GM20000 (cell line): ENCODE data around the gene ANO2.

Source experiments
- DNase-seq: peaks from one replicate; pipeline ENCODE4 v3.0.0; 2012; ENCODE audit warnings: low spot score
- TF ChIP-seq, protein P1 (sequence below): IDR thresholded peaks from 2 replicates; pipeline ENCODE4 v1.5.1; 2012; ENCODE audit warnings: mild to moderate bottlenecking, control low read depth; ENCODE audit errors: extremely low read depth, missing control alignments

The ANO2 gene

DNA sequence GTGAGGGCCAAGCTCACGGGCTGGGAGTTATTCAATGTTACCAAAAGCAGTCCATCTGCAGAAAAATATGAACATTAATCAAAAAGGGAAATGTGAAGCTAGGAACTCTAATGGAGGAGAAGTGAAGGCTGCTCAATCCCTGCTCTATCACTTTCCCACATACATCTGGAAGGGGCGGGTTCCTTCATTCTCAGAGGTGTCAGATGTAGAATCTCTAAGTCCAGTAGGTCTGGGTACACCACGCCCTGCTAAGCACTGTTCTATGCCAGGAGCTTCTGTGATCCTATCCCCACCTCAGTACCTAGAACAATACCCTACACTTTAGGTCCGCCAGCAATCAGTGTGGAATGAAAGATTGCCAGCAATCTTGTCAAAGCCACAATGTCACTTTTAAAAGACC, 37.0 kb upstream of the ANO2 start:
- TF ChIP-seq, protein P1, sequence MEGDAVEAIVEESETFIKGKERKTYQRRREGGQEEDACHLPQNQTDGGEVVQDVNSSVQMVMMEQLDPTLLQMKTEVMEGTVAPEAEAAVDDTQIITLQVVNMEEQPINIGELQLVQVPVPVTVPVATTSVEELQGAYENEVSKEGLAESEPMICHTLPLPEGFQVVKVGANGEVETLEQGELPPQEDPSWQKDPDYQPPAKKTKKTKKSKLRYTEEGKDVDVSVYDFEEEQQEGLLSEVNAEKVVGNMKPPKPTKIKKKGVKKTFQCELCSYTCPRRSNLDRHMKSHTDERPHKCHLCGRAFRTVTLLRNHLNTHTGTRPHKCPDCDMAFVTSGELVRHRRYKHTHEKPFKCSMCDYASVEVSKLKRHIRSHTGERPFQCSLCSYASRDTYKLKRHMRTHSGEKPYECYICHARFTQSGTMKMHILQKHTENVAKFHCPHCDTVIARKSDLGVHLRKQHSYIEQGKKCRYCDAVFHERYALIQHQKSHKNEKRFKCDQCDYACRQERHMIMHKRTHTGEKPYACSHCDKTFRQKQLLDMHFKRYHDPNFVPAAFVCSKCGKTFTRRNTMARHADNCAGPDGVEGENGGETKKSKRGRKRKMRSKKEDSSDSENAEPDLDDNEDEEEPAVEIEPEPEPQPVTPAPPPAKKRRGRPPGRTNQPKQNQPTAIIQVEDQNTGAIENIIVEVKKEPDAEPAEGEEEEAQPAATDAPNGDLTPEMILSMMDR = no peak
- DNase-seq = no peak

DNA sequence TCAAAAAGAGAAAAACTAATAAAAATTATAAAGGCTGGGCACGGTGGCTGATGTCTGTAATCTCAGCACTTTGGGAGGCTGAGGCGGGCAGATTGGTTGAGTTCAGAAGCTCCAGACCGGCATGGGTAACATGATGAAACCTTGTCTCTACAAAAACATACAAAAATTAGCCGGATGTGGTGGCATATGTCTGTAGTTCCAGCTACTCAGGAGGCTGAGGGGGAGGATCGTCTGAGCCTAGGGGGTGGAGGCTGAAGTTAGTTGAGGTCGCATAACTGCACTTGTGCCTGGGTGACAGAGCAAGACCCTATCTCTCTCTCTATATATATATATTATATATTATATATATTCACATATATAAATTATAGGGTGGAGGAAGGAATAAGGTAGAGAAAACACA, 32.5 kb upstream of the ANO2 start:
- TF ChIP-seq, protein P1 = no peak
- no peak for DNase-seq

DNA sequence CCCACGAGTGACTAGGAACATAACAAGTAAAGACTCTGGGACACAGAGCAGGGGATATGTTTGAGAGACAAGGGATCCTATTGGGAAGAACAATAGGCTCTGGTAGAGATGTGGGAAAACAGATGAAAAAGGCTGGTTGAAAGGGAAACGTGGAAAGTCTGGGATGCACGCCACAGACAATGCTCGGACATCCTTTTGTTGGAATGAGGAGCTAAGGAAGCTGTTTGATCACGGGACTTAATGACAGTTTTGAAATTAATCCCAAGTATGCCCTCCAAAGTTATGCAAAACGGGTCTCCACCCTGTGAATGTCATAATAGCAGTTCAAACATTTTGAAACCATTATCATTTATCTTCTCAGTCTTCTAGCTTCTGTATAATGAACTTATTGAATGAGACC, 31.7 kb upstream of the ANO2 start:
- TF ChIP-seq, protein P1 = no peak
- DNase-seq = no peak

DNA sequence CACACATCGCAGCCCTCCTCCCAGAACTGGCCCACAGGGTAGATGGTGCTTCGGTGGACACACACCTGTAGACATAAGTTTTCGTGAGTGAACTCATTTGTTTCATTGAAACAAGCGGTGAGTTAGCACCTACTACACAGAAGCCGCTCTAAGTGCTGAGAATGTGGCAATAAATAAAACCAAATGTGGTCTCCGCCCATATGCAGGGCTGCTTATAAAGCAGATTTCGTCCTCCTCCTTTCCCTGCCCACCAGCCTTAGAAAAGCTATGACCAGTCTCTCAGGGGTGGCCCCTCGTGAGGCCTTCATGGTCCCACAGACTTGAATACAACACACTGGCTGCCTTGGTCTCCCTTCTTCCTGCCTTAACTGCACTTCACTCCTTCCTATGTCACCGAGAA, 31.1 kb upstream of the ANO2 start:
- DNase-seq = no peak

DNA sequence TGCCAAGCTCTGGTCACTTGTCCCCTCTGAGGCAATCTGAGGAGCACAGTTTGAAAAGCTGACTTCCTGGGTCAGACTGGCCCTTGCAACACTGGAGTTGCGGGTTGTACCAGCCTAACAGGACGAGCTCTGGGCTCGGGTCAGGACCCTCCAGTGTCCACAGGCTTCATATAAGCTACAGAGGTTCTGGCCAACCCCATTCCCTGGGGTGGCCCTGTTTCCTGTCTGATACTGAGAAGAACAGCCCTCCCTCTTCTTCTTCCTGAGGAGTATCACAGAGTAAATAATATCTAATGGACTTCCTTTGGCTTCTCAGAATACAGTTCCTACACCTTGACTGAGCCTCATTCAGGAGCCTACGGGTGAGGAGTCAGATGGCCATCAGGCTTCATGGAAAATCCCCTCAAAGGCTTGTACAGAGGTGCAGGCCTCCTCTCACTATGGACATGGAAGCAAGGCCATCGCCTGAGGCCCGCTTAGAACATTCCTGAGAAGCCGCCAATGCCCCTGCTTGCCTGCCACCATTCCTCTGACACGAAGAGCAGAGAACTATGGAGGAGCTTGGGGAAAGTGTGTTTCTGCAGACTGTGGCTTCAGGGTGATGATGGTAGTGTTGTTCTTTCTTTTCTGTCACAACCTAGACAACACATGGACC, 28.5 kb upstream of the ANO2 start:
- DNase-seq = no peak

More for the DNA sequence above, 31.1 kb upstream of the ANO2 start:
- TF ChIP-seq, protein P1 = no peak

DNA sequence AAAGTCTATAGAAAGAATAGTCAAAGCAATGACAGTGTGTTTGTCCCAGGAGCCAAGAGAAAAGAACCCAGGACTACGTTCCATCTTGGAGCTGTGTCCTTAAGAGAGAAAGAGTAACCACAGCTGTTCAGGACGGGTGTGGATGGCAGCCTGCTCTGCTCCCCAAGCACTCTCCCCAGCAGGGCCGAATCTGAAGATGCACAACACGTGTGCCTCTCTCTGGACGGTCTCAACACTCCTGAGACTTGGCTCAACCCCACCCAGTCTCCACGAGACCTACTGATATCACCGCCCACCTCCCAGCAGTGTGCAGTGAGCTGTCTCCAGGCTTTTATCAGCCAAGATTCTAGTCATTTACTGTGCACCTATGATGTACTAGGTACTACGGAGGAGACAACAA, 27.3 kb upstream of the ANO2 start:
- DNase-seq = no peak
- TF ChIP-seq, protein P1 = no peak

More for the DNA sequence above, 28.5 kb upstream of the ANO2 start:
- TF ChIP-seq, protein P1 = no peak

DNA sequence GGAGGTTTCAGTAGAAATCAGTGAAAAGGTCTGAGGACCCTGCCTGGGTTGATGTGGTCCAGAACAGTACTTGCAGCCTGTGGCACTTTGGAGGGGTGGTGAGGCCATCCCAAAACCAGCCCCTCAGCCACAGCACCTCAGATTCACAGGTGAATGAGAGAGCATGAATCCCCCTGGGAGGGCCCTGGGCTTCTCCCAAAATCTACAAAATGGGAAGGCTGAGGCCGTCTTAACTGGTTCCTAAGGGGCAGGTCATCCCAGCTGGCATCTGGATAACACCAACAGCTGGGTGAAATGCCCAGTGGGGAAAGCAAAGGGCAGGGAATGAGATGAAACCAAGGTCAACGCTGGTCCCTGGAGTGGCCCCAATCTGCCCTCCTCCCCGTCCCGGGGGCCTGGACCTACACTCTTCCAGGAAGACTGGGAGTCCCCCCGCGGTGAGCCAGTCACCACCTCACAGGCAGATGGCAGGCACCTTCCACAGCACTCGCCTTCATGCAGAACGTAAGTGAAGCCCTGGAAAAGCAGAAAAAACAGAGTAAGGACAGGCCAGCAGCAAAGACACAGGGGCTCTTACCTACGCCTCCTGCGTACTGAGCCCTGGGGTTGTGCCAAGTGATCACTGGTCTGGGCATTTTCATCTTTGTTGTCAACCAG, 26.3 kb upstream of the ANO2 start:
- DNase-seq = no peak
- TF ChIP-seq, protein P1 = no peak
